SK-N-SH (cell line): ENCODE results near the gene PCK1. TPM values are rescaled to one million over a fixed set of nuclear protein-coding genes. Genes with fewer than 3 reads are reported as not detected.

ENCODE experiments used
- CTCF ChIA-PET: fragments of 300-600, 350-600 bp; formaldehyde crosslinking; extraction: SDS; loops from one replicate; lab custom pipeline; 2021; lab: Yijun Ruan, JAX
- POLR2A ChIA-PET: fragments of 350-600 bp; sonication (Branson Sonifier 250); formaldehyde crosslinking; extraction: SDS; loops from one replicate; lab custom pipeline; 2020; ENCODE audit warnings: antibody characterized with exemption, inconsistent platforms; lab: Yijun Ruan, JAX
- DNase-seq: peaks from one replicate; pipeline ENCODE4 v3.0.0; 2012
- H2AFZ ChIP-seq: fragments of 200-600 bp; sonication (generic); 2 replicates; pipeline ENCODE4 v1.8.1; 2016; ENCODE audit warnings: antibody characterized with exemption, mild to moderate bottlenecking, low read depth
- H3F3A ChIP-seq: fragments of 200-600 bp; sonication (generic); replicated peaks from 2 replicates; pipeline ENCODE3; 2016; ENCODE audit warnings: antibody characterized with exemption, mild to moderate bottlenecking; ENCODE audit not compliant: insufficient read depth
- H3K27ac ChIP-seq, 2 experiments: fragments of 200-500 bp in 1 of 2; fragments of 200-600 bp in 1 of 2; sonication (Bioruptor generic) in 1 of 2; sonication (generic), shearing (Covaris generic) in 1 of 2; 2 replicates each; pipeline versions ENCODE4 v1.5.1 to v1.6.1; 2014 to 2016; ENCODE audit warnings: low read depth in 2 of 2, inconsistent platforms in 1 of 2, low read length in 1 of 2, mild to moderate bottlenecking in 1 of 2, mixed read lengths in 1 of 2
- H3K27me3 ChIP-seq: fragments of 200-600 bp; sonication (generic), shearing (Covaris generic); 2 replicates; pipeline ENCODE4 v1.6.1; 2016; ENCODE audit warnings: mixed run types; ENCODE audit not compliant: insufficient read depth
- H3K36me3 ChIP-seq, 2 experiments: fragments of 200-500 bp in 1 of 2; fragments of 200-600 bp in 1 of 2; sonication (Bioruptor generic) in 1 of 2; sonication (generic) in 1 of 2; replicated peaks in 1 of 2; 2 replicates each; pipeline versions ENCODE3 to v1.5.1; 2014 to 2016; ENCODE audit warnings: low read length in 1 of 2, mild to moderate bottlenecking in 1 of 2; ENCODE audit not compliant: insufficient read depth in 2 of 2, control insufficient read depth in 1 of 2
- H3K4me1 ChIP-seq, 2 experiments: fragments of 200-500 bp in 1 of 2; fragments of 200-600 bp in 1 of 2; sonication (Bioruptor generic) in 1 of 2; sonication (generic), shearing (Covaris generic) in 1 of 2; 2 replicates each; pipeline versions ENCODE4 v1.5.1 to v1.6.1; 2014 to 2016; ENCODE audit warnings: low read depth in 1 of 2, low read length in 1 of 2, mixed run types in 1 of 2; ENCODE audit not compliant: insufficient read depth in 2 of 2, control insufficient read depth in 1 of 2
- H3K4me2 ChIP-seq: fragments of 200-600 bp; sonication (generic), shearing (Covaris generic); 2 replicates; pipeline ENCODE4 v1.6.1; 2017; ENCODE audit warnings: mixed run types
- H3K4me3 ChIP-seq, 2 experiments: fragments of 200-500 bp in 1 of 2; fragments of 200-600 bp in 1 of 2; sonication (Bioruptor generic) in 1 of 2; sonication (generic), shearing (Covaris generic) in 1 of 2; 2 replicates each; pipeline versions ENCODE4 v1.5.1 to v1.8.1; 2014 to 2016; ENCODE audit warnings: low read depth in 2 of 2, inconsistent platforms in 1 of 2, low read length in 1 of 2, mild to moderate bottlenecking in 1 of 2, mixed read lengths in 1 of 2, moderate library complexity in 1 of 2
- H3K79me2 ChIP-seq: fragments of 200-600 bp; sonication (generic); 2 replicates; pipeline ENCODE4 v1.8.1; 2017; ENCODE audit warnings: mild to moderate bottlenecking; ENCODE audit not compliant: insufficient read depth
- H3K9ac ChIP-seq: fragments of 200-600 bp; sonication (generic); 2 replicates; pipeline ENCODE4 v1.6.1; 2017; ENCODE audit warnings: mixed run types
- H3K9me2 ChIP-seq: fragments of 200-600 bp; sonication (generic); 2 replicates; pipeline ENCODE4 v1.6.1; 2017; ENCODE audit warnings: mixed run types
- H3K9me3 ChIP-seq: fragments of 200-600 bp; sonication (generic); 2 replicates; pipeline ENCODE4 v1.6.1; 2017; ENCODE audit warnings: mixed run types, mild to moderate bottlenecking, moderate library complexity
- H4K20me1 ChIP-seq: fragments of 200-600 bp; sonication (generic); 2 replicates; pipeline ENCODE4 v1.6.1; 2017; ENCODE audit warnings: mild to moderate bottlenecking, mixed run types; ENCODE audit not compliant: insufficient read depth
- CHD2 ChIP-seq: fragments of 150-350 bp; IDR thresholded peaks from 2 replicates; pipeline ENCODE4 v1.6.1; 2018; ENCODE audit warnings: low read length; ENCODE audit not compliant: partially characterized antibody
- ELF1 ChIP-seq: IDR thresholded peaks from 2 replicates; pipeline ENCODE4 v1.4.0; 2012
- EZH2phosphoT487 ChIP-seq: fragments of 200-600 bp; sonication (generic); IDR thresholded peaks from 2 replicates; pipeline ENCODE4 v1.6.1; 2017; ENCODE audit warnings: low read depth, mixed run types, mild to moderate bottlenecking, antibody characterized with exemption, moderate library complexity, borderline replicate concordance
- FOSL2 ChIP-seq: IDR thresholded peaks from 2 replicates; pipeline ENCODE4 v1.4.0; 2012; ENCODE audit warnings: low read depth, mild to moderate bottlenecking, moderate library complexity, borderline replicate concordance
- FOXJ3 ChIP-seq: sonication (generic); formaldehyde crosslinking; IDR thresholded peaks from 2 replicates; pipeline ENCODE4 v1.5.1; 2020; ENCODE audit warnings: mild to moderate bottlenecking, missing genetic modification reagents
- GATA2 ChIP-seq: sonication (generic); formaldehyde crosslinking; IDR thresholded peaks from 2 replicates; pipeline ENCODE4 v1.5.0; 2020; ENCODE audit warnings: mild to moderate bottlenecking, missing genetic modification reagents
- JUND ChIP-seq: IDR thresholded peaks from 2 replicates; pipeline ENCODE4 v1.4.0; 2012
- MAX ChIP-seq: IDR thresholded peaks from 2 replicates; pipeline ENCODE4 v1.4.0; 2012; ENCODE audit warnings: low read depth
- MEF2A ChIP-seq: IDR thresholded peaks from 2 replicates; pipeline ENCODE4 v1.4.0; 2012; ENCODE audit warnings: low read depth, borderline replicate concordance
- NRF1 ChIP-seq: IDR thresholded peaks from 2 replicates; pipeline ENCODE4 v1.6.1; 2012; ENCODE audit warnings: low read depth, mild to moderate bottlenecking, low read length
- PBX3 ChIP-seq: IDR thresholded peaks from 2 replicates; pipeline ENCODE4; 2012
- REST ChIP-seq: IDR thresholded peaks from 2 replicates; pipeline ENCODE4 v1.6.1; 2012; ENCODE audit warnings: mild to moderate bottlenecking, low read depth, low read length, moderate library complexity
- RFX5 ChIP-seq: IDR thresholded peaks from 2 replicates; pipeline ENCODE4 v1.6.1; 2012; ENCODE audit warnings: mild to moderate bottlenecking, improper control_type of control experiment, low read length
- RXRA ChIP-seq: IDR thresholded peaks from 2 replicates; pipeline ENCODE4 v1.4.0; 2012; ENCODE audit warnings: low read depth, mild to moderate bottlenecking, borderline replicate concordance
- TAF1 ChIP-seq: IDR thresholded peaks from 2 replicates; pipeline ENCODE4 v1.6.1; 2012; ENCODE audit warnings: low read depth, mild to moderate bottlenecking, low read length, moderate library complexity, borderline replicate concordance
- USF2 ChIP-seq: fragments of 150-350 bp; IDR thresholded peaks from 2 replicates; pipeline ENCODE4 v1.6.1; 2017; ENCODE audit warnings: antibody characterized with exemption, low read length, low read depth, borderline replicate concordance
- YY1 ChIP-seq: IDR thresholded peaks from 2 replicates; pipeline ENCODE4 v1.4.0; 2012; ENCODE audit warnings: low read depth, mild to moderate bottlenecking
- WGBS: methylation state at CpG from one replicate; pipeline ENCODE4 v1.1.6; 2017; ENCODE audit warnings: low lambda C conversion rate; 5-methylcytosine and 5-hydroxymethylcytosine counted together
- polyA plus RNA-seq, 3 experiments: library from polyadenylated mRNA; depleted of rRNA; stranded (reverse); fragments of >200 nt; gene quantifications; 2 replicates each; pipeline ENCODE4 v1.2.3, GENCODE V29; 2012

Gene PCK1
- polyA plus RNA-seq, 1 of the 3 experiments (the other 2 are of a cell fraction), result not detected

GRCh38 chr20:57535297-57535696 is 25.6 kb upstream of the PCK1 start:
- H3K9me3 ChIP-seq, result no peaks in the 10 kb centered on the region
- no peaks in the 10 kb centered on the region for H3K36me3 ChIP-seq
- CTCF ChIA-PET, result interaction anchor here (1.1 kb wide), 1 partner anchor 47 kb away, joined by 3 read pairs; no protein-coding TSS in a partner anchor
- no peak for TF ChIP-seq GATA2 (CRISPR knock-in tag)
- no peak for TF ChIP-seq RXRA
- no peak for TF ChIP-seq EZH2phosphoT487
- no peak for TF ChIP-seq USF2
- TF ChIP-seq JUND, result no peak
- TF ChIP-seq YY1, result no peak
- no peak for TF ChIP-seq TAF1
- no peak for TF ChIP-seq REST
- no peak for TF ChIP-seq MAX
- TF ChIP-seq CHD2, result no peak
- H3K9me2 ChIP-seq, result no peaks in the 10 kb centered on the region
- no peaks in the 10 kb centered on the region for H4K20me1 ChIP-seq
- no peaks in the 10 kb centered on the region for H3K27me3 ChIP-seq
- POLR2A ChIA-PET, result no interaction called here
- no peaks in the 10 kb centered on the region for H3K79me2 ChIP-seq
- H3K4me3 ChIP-seq, result no peak overlapping the region
- H3F3A ChIP-seq, result no peaks in the 10 kb centered on the region
- no peak overlapping the region for H2AFZ ChIP-seq
- H3K4me2 ChIP-seq, result no peak overlapping the region
- no peak overlapping the region for H3K9ac ChIP-seq
- H3K27ac ChIP-seq, result no peak overlapping the region
- no peaks in the 10 kb centered on the region for H3K4me1 ChIP-seq
- no peak for DNase-seq
- 41% methylated on average over 5 of the region's 5 CpGs for WGBS

- no peaks in the 10 kb centered on the region for H3K9me2 ChIP-seq
- no peak overlapping the region for H3K27ac ChIP-seq
- H3K4me1 ChIP-seq, result peaks cover 0 to 5% of the 10 kb centered on the region in 2 experiments; a peak in 1 of 4 replicates
- no peaks in the 10 kb centered on the region for H3F3A ChIP-seq
- H3K79me2 ChIP-seq, result no peaks in the 10 kb centered on the region
- ChIA-PET CTCF (interaction anchor here (1.1 kb wide), 1 partner anchor 46 kb away, joined by 3 read pairs; no protein-coding TSS in a partner anchor), POLR2A (no interaction called here)
- no peak overlapping the region for H3K4me2 ChIP-seq
- no peaks in the 10 kb centered on the region for H3K27me3 ChIP-seq
- H3K9ac ChIP-seq, result no peak overlapping the region
- H2AFZ ChIP-seq, result no peak overlapping the region
- DNase-seq, result no peak
- no peak overlapping the region for H3K4me3 ChIP-seq
- H3K36me3 ChIP-seq, result no peaks in the 10 kb centered on the region
- H4K20me1 ChIP-seq, result no peaks in the 10 kb centered on the region
- 5% methylated on average over 3 of the region's 3 CpGs for WGBS
- no peaks in the 10 kb centered on the region for H3K9me3 ChIP-seq
- no peak for TF ChIP-seq RFX5
- TF ChIP-seq PBX3, result no peak
- no peak for TF ChIP-seq FOXJ3 (CRISPR knock-in tag)
- TF ChIP-seq MEF2A, result no peak
- no peak for TF ChIP-seq CHD2
- TF ChIP-seq NRF1, result no peak
- TF ChIP-seq RXRA, result no peak
- TF ChIP-seq USF2, result no peak
- no peak for TF ChIP-seq ELF1
- TF ChIP-seq FOSL2, result no peak
- no peak for TF ChIP-seq EZH2phosphoT487
Measured at GRCh38 chr20:57536120-57536708, 24.7 kb upstream of the PCK1 start.
